H1 (cell line): ENCODE data around the gene SPACA9. TPM values are rescaled to one million over a fixed set of nuclear protein-coding genes. Genes with fewer than 3 reads are reported as not detected.

ENCODE experiments used
- ASH2L ChIP-seq: fragments of 200-600, 300-600 bp; sonication (generic); IDR thresholded peaks from one replicate; pipeline ENCODE4 v1.7.1; 2017; ENCODE audit warnings: low read length
- BRCA1 ChIP-seq: IDR thresholded peaks from 2 replicates; pipeline ENCODE4 v1.6.1; 2012; ENCODE audit warnings: low read depth, low read length, improper control_type of control experiment
- RXRA ChIP-seq: IDR thresholded peaks from 2 replicates; pipeline ENCODE4 v1.6.1; 2011; ENCODE audit warnings: low read depth, mild to moderate bottlenecking, low read length, moderate library complexity; ENCODE audit not compliant: insufficient read depth
- SAP30 ChIP-seq: fragments of 300-600 bp; sonication (generic); IDR thresholded peaks from 2 replicates; pipeline ENCODE4 v1.7.1; 2012; ENCODE audit warnings: low read length, moderate library complexity, mild to moderate bottlenecking, inconsistent platforms; ENCODE audit not compliant: insufficient read depth, insufficient replicate concordance
- SP1 ChIP-seq: IDR thresholded peaks from 2 replicates; pipeline ENCODE4 v1.6.1; 2011; ENCODE audit warnings: low read depth, low read length
- SRF ChIP-seq: IDR thresholded peaks from 2 replicates; pipeline ENCODE4 v1.6.1; 2011; ENCODE audit warnings: mild to moderate bottlenecking, low read depth, low read length, moderate library complexity
- polyA plus RNA-seq, 7 experiments: library from polyadenylated mRNA; depleted of rRNA in 3 of 7; stranded (reverse) in 5 of 7; unstranded in 2 of 7; fragments of >200 nt in 5 of 7; fragments of 200-250 nt in 2 of 7; gene quantifications; 1 replicate in 5 of 7; 2 replicates in 1 of 7; 4 replicates in 1 of 7; pipeline versions ENCODE4 v1.2.1 to v1.2.3, GENCODE V29; 2011 to 2013; ENCODE audit warnings: missing spikeins in 2 of 7, mixed read lengths in 2 of 7
- total RNA-seq: library from RNA; stranded (reverse); fragmentation: NEBNext Ultra II Directional; extraction: Animal tissue kit (Norgen Biotek cat#: 25700); gene quantifications from 2 replicates; pipeline ENCODE4 v1.2.1, GENCODE V29; 2021

SPACA9 gene
- total and polyA plus RNA-seq, 2 of the 8 experiments (the other 6 are each of a cell fraction or from before 2014, with no cell fraction given): 0.63 to 1.3 TPM

GRCh38 chr9:132894346-132894745, 15.6 kb downstream of the SPACA9 start (continued):
- no peak for TF ChIP-seq BRCA1
- no peak for TF ChIP-seq SAP30
- no peak for TF ChIP-seq SRF
- TF ChIP-seq SP1: no peak
- TF ChIP-seq RXRA: no peak
- TF ChIP-seq ASH2L: no peak
